Posterior cingulate gyrus (tissue), 11 donors: ENCODE data around the gene SLFN12L.
"Not testable (repeated sequence)": the region's sequence is repeated elsewhere in the genome, so short reads cannot be mapped to it uniquely, and the experiment has no call there.

Experiments used
- DNase-seq, 10 donors: peaks; one replicate each; pipeline versions ENCODE4 v3.0.0 to v3.0.0-alpha.2; 2020 to 2021; ENCODE audit warnings: mixed read lengths in 3 of 10
- intact Hi-C: fragments of 100-400 bp; cut with DNase I; formaldehyde crosslinking; loops from one replicate; pipeline ENCODE4 v1.15.1; 2023

SLFN12L gene

DNA sequence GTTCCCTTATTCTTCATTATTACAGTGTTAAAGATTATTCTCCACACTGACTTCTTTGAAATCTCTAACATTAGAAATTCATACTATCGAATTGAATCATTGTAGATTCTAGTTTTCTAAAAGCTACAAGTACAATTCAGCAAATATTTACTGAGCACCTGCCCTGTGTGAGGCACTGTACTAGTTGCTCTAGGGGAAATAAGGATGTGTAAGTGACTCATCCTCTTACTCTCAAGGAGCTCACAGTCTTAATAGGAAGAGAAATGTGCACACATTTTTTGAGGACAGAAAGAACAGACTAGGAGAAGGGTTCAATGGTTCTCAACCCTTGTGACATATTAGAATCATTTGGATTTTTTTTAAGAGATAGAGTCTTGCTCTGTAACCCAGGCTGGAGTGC lies 7.7 kb upstream of the SLFN12L start:
- no peak for DNase-seq
- intact Hi-C loops: no loop called here

DNA sequence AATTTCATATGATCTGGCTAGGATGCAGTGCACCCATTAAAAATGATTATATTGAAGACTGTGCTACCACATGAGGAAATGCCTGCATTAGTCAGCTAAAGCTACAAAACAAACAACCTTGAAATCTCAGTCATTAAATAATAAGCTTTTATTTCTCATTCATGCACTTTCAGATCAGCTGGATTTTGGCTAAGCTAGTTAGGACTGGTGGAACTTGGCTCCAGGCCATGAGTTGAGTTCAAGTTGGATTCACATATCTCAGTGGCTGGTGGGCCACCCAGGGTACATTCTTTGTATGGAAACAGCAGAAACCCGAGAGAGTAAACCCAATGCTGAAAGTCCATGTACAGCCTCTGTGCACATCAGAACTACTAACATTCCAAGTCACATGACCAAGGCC lies 6.4 kb upstream of the SLFN12L start:
- intact Hi-C loops: no loop called here
- no peak for DNase-seq

DNA sequence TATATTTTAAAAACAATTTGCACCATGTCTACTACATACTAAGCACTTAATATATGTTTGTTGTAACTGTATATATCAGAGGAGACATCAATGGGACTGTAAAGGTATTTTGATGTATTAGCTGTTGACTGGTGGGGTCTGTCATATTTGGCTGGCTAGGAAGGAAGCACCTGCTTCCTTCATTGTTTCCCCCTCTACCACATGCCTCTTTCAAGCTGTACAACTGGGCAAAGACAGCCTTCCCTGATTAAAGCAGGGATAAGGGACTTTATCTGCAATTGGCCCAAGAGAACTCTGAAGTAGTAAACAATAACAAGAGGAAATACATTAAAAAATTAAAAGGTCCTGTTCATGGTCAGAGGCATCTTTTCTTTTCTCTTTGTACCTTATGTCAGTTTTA lies 5.5 kb upstream of the SLFN12L start:
- intact Hi-C loops: no loop called here

DNA sequence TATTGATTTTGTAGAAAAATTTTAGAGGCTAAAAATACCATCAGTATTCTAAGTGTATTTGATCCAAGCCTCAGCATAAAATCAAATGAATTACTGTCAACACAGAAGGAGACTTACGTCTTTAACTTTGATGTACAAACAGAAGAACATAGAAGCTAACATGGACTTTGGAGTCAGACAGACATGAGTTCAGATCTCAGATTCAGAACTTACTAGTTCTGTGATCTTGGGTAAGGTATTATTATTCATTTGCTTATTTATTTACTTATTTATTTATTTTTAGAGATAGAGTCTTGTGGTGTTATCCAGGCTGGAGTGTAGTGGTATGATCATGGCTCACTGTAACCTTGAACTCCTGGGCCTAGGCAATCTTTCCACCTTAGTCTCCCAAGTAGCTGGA lies 4.0 kb upstream of the SLFN12L start:
- intact Hi-C loops: no loop called here
- DNase-seq: no peak

More for the DNA sequence above, 5.5 kb upstream of the SLFN12L start:
- DNase-seq: no peak

DNA sequence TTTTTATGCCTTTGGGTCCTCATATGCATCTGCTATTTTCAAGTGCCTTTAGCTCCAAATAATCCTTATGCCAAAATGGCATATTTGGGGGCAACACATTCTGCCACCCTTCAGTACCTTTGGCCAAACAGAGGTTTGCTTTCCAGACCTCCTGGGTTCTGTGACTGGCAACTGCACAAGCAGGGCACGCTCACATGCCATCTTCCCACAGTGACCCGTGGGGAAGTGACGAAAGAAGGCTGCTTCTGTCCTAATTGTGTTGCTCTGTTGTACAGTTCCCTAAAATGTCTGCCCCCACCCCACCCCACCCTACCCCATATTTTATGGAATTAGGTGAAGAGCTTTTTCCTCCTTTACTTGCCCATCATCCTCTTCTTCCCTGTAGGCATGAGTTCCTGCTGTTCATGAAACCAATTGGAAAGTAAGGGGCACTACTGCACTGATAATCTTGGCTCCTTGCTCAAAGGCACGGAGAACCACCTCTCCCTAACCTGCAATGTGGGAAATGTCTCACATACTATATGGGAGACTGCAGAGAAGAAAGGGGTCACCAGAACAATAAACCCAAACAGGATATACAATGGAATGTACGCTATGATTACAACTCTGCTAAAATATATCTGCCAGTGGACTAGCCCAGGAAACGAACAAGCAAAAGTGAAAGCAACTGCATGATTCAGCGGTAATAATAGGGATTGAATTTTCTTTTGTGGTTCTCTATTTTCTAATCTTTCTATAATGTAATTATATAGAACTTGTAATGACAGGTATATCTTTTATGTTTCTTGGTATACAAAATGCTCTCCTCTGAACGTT lies 3.3 kb upstream of the SLFN12L start:
- peak in 1 of 10 donors; percentile 28 for DNase-seq
- intact Hi-C loops: no loop called here

DNA sequence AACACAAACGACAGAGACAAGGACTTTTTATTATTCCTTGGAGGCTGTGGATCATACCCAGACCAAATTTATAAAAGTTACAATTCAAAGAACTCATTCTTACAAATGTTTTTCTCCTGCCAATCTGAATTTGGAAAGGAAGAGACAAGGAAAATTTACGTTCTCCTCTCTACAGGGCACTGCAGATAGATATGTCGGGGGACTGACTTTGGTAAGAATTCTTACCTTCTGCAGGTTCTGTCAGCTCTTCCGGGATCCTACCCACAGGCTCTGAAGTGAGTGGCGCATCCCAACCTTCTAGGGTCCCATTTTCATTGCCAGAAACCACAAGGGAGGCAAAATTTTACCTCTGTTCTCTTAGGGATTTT lies 2.2 kb upstream of the SLFN12L start:
- no peak for DNase-seq
- intact Hi-C loops: loop anchor here (1.0 to 5.0 kb wide), 2 partner anchors 227 to 367 kb away; no protein-coding TSS in a partner anchor

DNA sequence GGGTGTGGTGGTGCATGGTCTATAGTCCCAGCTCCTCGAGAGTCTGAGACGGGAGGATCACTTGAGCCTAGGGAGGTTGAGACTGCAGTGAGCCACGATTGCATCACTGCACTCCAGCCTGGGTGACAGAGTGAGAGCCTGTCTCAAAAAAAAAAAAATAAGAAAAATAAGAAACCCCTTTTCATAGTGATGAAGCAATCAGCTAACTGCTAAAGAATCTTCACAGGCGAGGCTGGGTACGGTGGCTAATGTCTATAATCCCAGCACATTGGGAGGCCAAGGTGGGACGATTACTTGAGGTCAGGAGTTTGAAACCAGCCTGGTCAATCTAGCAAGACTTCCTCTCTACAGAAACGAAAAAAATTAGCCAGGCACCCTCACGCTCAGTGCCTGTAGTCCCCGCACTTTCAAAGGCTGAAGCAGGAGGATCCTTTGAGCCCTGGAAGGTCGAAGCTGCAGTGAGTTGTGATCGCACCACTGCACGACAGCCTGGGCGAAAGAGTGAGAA lies 760 bp downstream of the SLFN12L start:
- DNase-seq: no peak
- intact Hi-C loops: loop anchor here (5.0 kb wide), 1 partner anchor 364 kb away; no protein-coding TSS in a partner anchor

DNA sequence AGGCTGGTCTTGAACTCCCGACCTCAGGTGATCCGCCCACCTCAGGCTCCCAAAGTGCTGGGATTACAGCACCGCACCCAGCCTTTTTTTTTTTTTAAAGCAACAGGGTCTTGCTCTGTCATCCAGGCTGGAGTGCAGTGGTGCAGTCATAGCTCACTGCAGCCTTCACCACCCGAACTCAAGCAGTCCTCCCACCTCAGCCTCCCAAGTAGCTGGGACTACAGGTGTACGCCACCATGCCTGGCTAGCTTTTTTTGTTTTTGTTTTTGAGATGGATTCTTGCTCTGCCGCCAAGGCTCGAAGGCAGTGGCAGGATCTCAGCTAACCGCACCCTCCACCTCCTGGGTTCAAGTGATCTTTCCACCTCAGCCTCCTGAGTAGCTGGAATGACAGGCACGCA lies 2.1 kb downstream of the SLFN12L start:
- intact Hi-C loops: loop anchor here (5.0 kb wide), 1 partner anchor 363 kb away; no protein-coding TSS in a partner anchor
- DNase-seq: not testable (repeated sequence)

DNA sequence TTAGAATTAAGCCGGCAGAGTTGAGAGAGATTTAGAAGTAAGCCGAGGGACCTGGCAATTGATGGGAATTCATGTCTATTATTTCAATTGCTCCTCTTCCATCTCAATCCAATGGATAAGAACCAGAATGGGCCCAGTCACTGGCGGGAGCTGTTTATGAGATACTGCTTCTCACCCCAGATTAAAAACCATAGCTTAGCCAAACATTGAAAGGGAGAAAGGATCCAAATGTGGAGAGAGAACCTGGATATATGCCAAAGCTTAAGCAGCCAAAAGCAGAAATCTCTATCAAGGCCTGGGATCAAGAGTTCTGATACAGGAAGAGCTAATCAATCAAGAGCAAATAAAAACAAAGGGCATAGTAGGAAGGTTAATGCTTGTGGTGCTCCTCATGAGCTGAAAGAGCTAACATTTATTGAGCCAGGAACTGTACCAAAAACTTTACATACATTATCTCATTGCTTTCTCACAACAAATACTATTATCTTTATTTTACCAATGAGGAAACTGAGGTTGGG lies 2.8 kb downstream of the SLFN12L start:
- intact Hi-C loops: loop anchor here (5.0 kb wide), 1 partner anchor 362 kb away; no protein-coding TSS in a partner anchor
- DNase-seq: no peak

DNA sequence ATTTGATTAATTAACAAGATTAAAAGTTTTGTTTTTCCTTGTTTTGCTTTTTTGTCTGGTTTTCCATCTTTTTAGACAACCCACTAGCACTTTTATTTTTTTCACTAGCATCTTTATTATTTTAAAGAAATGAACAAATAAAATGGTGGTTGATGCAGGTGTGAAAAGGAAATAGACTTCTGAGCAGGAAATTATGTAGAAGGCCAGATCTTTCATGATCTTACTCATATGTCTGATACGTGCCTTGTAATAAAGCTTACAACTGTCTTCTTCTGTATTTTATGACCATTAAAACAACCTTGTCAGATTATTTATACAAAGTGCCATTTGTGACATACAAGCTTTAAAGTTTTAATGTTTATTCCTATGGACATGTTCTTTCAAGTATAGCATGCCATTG lies 6.3 kb downstream of the SLFN12L start:
- DNase-seq: no peak
- intact Hi-C loops: no loop called here

DNA sequence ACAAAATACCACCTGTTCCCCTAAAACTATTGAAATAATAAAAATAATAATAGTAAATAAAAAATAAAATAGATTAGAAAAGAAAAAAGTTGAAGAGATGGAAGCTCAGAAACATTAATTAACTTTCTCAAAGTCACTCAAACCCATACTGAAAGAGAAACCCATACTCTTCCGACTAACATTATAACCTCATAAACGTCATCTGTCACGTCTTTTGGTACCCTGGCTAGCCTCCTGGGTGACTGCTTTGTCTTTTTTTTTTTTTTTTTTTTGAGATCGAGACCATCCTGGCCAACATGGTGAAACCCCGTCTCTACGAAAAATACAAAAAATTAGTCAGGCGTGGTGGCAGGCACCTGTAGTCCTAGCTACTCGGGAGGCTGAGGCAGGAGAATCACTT lies 7.6 kb downstream of the SLFN12L start:
- DNase-seq: no peak
- intact Hi-C loops: no loop called here

DNA sequence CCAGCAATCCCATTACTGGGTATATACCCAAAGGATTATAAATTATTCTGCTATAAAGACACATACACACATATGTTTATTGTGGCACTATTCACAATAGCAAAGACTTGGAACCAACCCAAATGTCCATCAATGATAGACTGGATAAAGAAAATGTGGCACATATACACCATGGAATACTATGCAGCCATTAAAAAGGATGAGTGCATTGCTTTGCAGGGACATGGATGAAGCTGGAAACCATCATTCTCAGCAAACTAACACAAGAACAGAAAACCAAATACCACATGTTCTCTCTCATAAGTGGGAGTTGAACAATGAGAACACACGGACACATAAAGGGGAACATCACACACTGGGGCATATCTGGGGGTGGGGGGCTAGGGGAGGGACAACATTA lies 8.2 kb downstream of the SLFN12L start:
- DNase-seq, intact Hi-C loops: not testable (repeated sequence)

DNA sequence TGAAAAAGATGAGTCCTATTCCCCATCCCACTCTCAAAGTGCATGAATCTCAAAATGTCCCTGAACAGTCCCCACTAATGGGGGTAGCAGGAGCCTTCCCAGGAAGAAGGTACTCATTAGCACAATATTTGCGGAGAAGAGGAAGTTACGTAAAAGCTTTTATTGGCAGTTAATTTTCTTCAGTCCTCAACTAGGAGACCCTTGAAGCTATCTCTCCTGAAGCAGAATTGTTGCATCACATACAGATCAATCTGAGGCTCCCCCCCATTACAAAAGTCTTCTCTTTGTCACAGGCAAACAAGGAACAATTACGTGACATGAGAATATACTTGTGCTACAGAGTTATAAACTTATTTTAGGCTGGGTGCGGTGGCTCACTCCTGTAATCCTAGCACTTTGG lies 14.2 kb downstream of the SLFN12L start:
- no peak for DNase-seq

DNA sequence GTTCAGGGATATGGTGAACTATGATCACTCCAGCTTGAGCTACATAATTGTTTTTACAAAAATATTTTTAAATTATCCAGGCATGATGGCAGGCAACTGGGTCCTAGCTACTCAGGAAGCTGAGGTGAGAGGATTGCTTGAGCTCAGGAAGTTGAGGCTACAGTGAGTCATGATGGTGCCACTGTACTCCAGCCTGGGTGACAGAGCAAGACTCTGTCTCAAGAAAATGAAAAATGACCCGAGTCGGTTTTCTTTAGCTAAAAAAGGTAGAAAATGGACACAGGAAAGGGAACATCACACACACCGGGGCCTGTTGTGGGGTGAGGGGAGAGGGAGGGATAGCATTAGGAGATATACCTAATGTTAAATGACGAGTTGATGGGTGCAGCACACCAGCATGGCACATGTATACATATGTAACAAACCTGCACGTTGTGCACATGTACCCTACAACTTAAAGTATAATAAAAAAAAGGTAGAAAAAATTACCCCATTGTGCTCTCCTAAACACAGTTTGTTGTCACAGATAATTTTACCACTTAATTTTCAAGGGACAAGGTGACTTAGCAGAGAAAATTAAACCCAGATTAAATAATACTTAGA lies 15.7 kb downstream of the SLFN12L start:
- DNase-seq, intact Hi-C loops: not testable (repeated sequence)

More for the DNA sequence above, 14.2 kb downstream of the SLFN12L start:
- intact Hi-C loops: no loop called here

DNA sequence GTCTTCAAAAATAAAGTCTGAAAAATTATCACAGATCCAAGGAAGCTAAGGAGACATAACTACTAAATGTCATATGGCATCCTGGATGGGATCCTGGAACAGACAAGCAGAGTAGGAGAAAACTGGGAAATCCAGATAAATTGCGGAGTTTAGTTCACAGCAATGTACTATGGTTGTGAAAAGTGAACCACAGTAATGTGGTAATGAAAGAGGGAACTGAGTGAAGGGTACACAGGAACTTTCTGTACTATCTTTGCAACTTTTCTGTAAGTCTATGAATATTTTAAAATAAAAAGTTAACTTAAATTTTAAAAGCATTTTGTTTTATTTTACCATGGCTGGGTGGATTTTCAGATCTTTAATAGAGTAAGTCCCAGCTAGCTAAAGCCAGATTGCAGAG lies 16.3 kb downstream of the SLFN12L start:
- no peak for DNase-seq
- intact Hi-C loops: no loop called here

DNA sequence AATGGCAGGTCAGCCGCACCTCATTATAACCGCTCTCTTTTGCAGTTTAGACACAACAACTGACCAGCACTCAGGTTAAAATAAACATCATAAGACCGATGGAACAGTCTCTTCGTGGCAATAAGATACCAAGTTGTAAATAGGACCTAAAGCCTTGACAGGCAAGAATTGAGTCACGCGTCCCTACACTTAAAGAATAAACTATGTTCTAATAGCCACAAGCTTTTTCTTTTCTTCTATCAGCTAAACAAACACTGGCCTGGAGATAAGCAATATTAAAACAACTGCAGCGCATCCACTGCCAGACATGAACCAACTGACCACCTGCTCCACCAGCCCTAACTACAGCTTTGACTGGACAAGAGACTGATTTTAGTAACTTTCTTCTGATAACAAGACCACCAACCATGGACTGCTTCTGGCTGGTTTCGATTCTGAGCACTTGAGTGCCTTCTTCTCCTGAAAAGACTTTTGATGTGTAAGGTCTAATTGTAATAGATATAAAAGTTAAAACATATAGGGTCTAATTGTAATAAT lies 17.5 kb downstream of the SLFN12L start:
- no peak for DNase-seq
- intact Hi-C loops: no loop called here

DNA sequence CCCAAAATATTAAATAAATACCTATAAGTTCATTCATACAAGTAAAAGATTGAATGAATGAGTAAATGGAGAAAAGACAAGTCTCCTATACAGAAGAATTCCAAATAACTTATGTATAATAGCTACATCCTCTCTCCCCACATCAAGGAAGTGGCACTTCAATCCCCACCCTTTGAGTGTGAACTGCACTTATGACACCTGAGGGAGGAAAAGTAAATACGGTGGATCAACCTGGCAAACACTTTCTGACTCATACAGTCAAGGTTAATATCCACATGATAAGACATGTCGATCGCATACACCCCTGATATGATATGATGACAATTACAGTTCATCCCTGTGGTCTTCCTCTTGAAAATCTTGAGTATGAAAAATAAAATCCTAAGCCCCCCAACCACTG lies 18.0 kb downstream of the SLFN12L start:
- no peak for DNase-seq
- intact Hi-C loops: no loop called here

DNA sequence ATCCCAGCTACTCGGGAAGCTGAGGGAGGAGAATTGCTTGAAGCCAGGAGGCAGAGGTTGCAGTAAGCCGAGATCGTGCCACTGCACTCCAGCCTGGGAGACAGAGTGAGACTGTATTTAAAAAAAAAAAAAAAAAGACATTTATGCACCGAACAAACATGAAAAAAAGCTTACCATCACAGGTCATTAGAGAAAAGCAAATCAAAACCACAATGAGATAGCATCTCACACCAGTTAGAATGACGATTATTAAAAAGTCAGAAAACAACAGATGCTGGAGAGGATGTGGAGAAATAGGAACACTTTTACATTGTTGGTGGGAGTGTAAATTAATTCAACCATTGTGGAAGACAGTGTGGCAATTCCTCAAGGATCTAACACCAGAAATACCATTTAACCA lies 19.0 kb downstream of the SLFN12L start:
- DNase-seq, intact Hi-C loops: not testable (repeated sequence)

DNA sequence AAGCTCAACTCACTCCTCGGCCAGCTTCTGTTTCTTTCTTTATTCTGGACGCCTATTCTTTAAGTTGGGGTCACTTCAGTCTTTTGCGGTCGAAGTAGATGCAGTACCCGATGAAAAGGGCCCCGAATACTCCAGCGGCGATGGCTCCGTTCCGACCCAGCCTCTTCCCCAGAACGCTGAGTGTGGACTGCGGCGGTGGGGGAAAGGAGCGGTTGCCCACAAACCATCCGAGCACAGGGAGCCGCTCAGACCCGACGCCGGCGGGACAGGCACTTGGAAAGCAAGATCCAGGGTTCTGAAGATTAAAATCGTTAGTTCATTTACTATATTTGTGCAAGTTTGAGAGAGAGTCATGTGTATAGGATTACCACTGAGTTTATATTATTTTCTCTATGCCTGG lies 22.5 kb downstream of the SLFN12L start:
- intact Hi-C loops: no loop called here
- DNase-seq: peak in 1 of 10 donors; percentile 70

DNA sequence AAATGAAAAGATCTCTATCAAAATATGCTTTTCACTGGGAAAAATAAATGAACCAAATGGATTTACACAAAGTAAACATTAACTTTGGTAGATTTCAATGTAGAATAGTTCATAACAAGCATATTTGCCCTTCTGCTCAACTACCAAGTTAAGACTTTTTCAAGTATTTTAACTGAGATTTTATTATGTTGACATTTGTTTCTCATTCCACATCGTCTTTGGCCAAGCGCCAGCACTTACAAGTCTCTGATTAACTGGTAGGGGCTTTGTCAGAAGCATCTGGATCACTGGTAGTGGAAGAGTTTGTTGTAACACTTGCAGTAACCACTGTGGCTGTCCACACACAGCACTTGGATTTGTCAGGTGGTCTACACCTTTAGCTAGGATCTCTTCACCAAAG lies 22.9 kb downstream of the SLFN12L start:
- DNase-seq: no peak
- intact Hi-C loops: no loop called here

DNA sequence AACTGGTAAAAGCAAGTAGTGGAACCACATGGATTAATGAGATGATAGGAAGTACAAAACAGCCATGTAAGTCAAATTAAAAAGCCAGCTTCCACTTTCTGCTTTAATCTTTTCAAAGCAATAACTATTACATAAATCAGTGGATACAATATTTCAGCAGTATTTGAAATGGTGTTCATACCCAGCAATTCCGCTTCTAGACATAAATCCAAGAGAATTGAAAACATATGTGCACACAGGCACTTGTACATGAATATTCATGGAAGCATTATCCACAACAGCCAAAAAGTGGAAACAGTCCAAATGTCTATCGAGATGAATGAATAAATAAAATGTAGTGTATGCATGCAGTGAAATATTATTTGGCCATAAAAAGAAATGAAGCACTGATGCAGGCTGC lies 27.4 kb downstream of the SLFN12L start:
- intact Hi-C loops: no loop called here
- no peak for DNase-seq
